ENCODE measurements around the gene ATP1B2.

GRCh38 chr17:7631398-7632380 lies 19.0 kb upstream of the ATP1B2 start:
- TF ChIP-seq, protein P1, sequence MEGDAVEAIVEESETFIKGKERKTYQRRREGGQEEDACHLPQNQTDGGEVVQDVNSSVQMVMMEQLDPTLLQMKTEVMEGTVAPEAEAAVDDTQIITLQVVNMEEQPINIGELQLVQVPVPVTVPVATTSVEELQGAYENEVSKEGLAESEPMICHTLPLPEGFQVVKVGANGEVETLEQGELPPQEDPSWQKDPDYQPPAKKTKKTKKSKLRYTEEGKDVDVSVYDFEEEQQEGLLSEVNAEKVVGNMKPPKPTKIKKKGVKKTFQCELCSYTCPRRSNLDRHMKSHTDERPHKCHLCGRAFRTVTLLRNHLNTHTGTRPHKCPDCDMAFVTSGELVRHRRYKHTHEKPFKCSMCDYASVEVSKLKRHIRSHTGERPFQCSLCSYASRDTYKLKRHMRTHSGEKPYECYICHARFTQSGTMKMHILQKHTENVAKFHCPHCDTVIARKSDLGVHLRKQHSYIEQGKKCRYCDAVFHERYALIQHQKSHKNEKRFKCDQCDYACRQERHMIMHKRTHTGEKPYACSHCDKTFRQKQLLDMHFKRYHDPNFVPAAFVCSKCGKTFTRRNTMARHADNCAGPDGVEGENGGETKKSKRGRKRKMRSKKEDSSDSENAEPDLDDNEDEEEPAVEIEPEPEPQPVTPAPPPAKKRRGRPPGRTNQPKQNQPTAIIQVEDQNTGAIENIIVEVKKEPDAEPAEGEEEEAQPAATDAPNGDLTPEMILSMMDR (IDR thresholded peaks at IDR 0.05; ENCODE audit: low read length), result no peak
- no peak for TF ChIP-seq EZH2 (IDR thresholded peaks at IDR 0.05; ENCODE audit: borderline replicate concordance, low read length)
